HG03460 (cell line): ENCODE data around the gene THAP10.
"Not testable (repeated sequence)": the region's sequence is repeated elsewhere in the genome, so short reads cannot be mapped to it uniquely, and the experiment has no call there.

ENCODE experiments used
- ATAC-seq: cut with Tn5 transposase; IDR thresholded peaks from one replicate; pipeline ENCODE4 v1.9.1; 2021; ENCODE audit not compliant: unreplicated experiment

The THAP10 gene

GRCh38 chr15:70879401-70879800 lies 12.8 kb downstream of the THAP10 start:
- no peak for ATAC-seq

DNA sequence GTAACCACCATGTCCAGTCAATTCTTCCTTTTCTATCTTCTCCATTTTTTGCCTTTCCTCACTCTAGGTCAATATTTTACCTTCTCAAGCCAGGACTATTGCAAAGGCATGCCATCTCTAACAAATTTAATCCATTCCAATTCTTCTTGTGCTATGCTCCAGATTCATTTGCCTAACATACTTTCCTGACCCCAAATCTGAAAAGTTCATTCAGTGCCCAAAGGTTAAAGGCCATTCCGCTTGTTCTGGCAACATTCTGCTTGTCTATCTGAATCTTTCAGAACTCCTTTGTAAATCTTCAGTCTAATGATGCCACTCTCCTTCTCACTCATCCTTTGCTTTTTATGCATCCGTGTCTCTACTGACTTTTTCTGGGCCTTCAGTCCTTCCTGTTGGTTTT lies 15.6 kb downstream of the THAP10 start:
- no peak for ATAC-seq

- ATAC-seq: no peak
Measured at GRCh38 chr15:70876011-70876410, 16.2 kb downstream of the THAP10 start.

- ATAC-seq: no peak
Measured at GRCh38 chr15:70875001-70875782, 17.0 kb downstream of the THAP10 start.

DNA sequence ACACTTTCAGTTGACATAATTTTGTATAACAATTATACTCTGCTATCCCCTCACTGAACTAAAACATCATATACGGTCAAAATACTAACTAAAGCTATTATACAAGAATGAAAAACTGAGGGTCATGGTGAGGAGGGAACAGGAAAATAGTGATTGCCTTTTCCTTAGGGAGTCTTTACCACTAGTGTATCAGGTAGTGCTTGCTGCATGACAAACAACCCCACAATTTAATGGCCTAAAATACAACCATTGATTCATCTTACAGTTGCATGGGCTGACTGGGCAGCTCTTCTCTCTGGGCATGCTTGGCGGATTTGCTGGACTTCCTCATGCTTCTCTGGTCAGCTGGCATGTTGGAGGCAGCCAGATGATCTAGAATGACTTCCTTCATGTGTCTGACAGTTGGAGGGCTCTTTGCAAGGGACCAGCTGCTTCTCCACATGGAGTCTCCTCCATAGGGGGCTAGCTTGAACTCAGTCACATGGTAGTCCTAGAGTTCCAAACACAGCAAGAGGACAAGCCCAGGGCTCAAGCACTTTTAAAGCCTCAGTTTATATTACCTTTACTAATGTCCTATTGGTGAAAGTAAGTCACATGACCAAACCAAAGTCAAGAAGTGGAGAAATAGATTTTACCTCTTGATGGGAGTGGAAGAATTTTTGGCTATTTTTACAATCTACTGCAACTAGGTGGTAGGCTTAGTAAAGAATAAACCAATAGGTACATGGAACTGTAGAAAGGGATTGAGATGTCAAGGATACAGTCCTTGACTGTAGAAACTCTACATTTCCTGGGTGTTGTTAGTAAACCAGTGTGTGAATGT lies 18.8 kb downstream of the THAP10 start:
- ATAC-seq: no peak

- not testable (repeated sequence) for ATAC-seq
Measured at GRCh38 chr15:70871490-70871889, 20.7 kb downstream of the THAP10 start.

GRCh38 chr15:70870051-70870450 lies 22.2 kb downstream of the THAP10 start:
- no peak for ATAC-seq

- no peak for ATAC-seq
Measured at GRCh38 chr15:70869346-70869745, 22.9 kb downstream of the THAP10 start.

GRCh38 chr15:70867911-70868467 lies 24.2 kb downstream of the THAP10 start:
- no peak for ATAC-seq

DNA sequence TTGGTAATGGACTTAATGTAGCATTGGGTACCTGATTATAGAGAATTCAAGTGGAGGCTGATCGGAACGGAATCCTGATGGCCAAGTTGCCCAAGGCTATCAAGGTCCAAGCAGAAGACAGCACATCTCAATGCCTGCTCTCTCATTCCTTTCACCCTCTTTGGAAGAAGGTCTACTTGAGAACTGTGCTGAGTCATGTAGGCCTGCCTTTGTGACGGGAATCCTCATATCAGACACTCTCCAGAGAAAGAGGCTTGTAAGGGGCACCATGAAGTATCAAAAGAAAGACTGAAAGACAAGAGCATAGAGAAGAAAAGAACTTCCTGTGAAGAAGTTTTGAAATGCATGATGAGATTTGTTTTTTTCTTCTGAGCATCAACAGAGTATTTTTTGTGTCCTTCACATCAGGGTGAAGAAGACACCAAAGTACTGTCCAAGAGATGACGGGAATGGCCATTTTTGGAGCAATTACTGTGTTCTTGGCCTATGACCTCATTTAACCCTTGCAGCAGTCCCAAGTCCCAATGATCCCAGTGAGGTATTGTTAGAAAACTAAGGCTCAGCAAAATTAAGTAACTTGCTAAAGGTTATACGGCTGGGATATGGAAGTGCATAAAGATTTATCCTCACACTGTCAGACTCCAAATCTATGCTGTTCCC lies 25.1 kb downstream of the THAP10 start:
- ATAC-seq: no peak

DNA sequence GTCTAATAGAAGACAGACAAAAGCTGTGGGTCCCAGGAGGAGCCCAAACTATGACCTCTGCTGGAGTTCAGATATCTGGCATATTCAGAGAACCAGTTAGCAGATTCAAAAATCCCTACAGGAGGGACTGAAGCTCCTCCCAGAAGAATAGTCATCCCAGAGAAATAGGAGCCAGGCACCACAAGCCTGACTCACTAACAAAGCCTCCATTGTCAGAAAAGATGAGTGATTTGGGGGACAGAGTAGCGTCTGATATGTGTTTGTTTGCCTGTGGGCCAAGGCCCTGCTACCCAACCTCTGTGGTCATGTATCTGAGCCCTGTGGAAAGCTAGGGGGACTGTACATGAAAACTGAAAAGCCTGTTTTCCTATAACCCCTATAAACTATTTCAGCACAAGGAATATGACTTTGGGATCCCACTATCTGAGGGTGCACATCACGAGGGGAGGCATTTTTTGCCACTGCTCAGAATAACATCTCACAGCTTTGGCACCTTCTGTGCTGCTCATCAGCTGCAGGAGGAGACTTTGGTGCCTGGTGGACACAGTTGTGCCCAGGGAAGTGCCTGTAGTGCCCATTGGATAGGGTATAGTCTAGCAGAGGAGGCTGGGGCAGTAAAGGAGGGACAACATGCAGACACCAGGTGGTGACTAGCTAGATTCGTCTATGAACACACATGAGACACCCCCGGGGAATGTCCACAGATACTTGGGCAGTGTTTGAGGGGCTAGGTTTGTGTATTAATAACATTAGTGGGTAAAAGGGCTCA lies 28.6 kb downstream of the THAP10 start:
- no peak for ATAC-seq

DNA sequence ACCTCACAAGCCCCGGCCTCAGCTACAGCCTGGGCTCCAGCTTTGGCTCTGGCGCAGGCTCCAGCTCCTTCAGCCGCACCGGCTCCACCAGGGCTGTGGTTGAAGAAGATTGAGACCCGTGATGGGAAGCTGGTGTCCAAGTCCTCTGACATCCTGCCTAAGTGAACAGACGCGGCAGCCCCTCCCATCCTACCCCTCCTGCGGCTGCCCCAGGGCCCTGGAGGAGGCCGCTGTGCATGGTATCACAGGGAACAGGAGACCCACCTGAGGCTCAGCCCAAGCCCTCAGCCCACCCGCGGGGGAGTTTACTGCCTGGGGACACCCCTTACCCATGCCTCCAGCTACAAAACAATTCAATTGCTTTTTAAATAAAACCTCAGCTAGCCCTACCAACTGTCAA lies 32.2 kb downstream of the THAP10 start:
- ATAC-seq: no peak

- no peak for ATAC-seq
Measured at GRCh38 chr15:70859322-70859908, 32.8 kb downstream of the THAP10 start.

GRCh38 chr15:70858614-70859321 lies 33.5 kb downstream of the THAP10 start:
- not testable (repeated sequence) for ATAC-seq

GRCh38 chr15:70857562-70858285 lies 34.5 kb downstream of the THAP10 start:
- ATAC-seq: no peak

- no peak for ATAC-seq
Measured at GRCh38 chr15:70856884-70857561, 35.2 kb downstream of the THAP10 start.

GRCh38 chr15:70856177-70856883 lies 35.9 kb downstream of the THAP10 start:
- no peak for ATAC-seq

- no peak for ATAC-seq
Measured at GRCh38 chr15:70855764-70856163, 36.5 kb downstream of the THAP10 start.
